ENCODE results near the gene MYO1D. TPM values are rescaled to one million over a fixed set of nuclear protein-coding genes. Genes with fewer than 3 reads are reported as not detected.

The MYO1D gene
- polyA plus RNA-seq, 1 donor: 66.8 TPM

- H3K9me3 ChIP-seq (ENCODE audit: control insufficient read depth, low read depth, low read length): no peaks in the 10 kb centered on the region
- H3K36me3 ChIP-seq (ENCODE audit: control insufficient read depth, insufficient read depth, low read length): peaks cover 8% of the 10 kb centered on the region
- H3K27ac ChIP-seq (ENCODE audit: low read length): no peak overlapping the region
- H3K27me3 ChIP-seq (ENCODE audit: control insufficient read depth, insufficient read depth, low read length): no peaks in the 10 kb centered on the region
- no CpG with 5 or more reads among the region's 4 CpGs for WGBS (ENCODE audit: insufficient coverage, low lambda C conversion rate)
- H3K4me1 ChIP-seq (ENCODE audit: control insufficient read depth, insufficient read depth, low read length): no peaks in the 10 kb centered on the region
- H3K4me3 ChIP-seq (ENCODE audit: low read length): no peak overlapping the region
- no peak for DNase-seq
These were observed 309.4 kb downstream of the MYO1D start for GRCh38 chr17:32567511-32567910.

- no peaks in the 10 kb centered on the region for H3K9me3 ChIP-seq (ENCODE audit: control insufficient read depth, low read depth, low read length)
- H3K27ac ChIP-seq (ENCODE audit: low read length): no peak overlapping the region
- H3K27me3 ChIP-seq (ENCODE audit: control insufficient read depth, insufficient read depth, low read length): no peaks in the 10 kb centered on the region
- no peak overlapping the region for H3K4me3 ChIP-seq (ENCODE audit: low read length)
- no peak for DNase-seq
- no CpG with 5 or more reads among the region's 4 CpGs for WGBS (ENCODE audit: insufficient coverage, low lambda C conversion rate)
- peaks cover 8% of the 10 kb centered on the region for H3K36me3 ChIP-seq (ENCODE audit: control insufficient read depth, insufficient read depth, low read length)
- H3K4me1 ChIP-seq (ENCODE audit: control insufficient read depth, insufficient read depth, low read length): no peaks in the 10 kb centered on the region
These were observed 309.8 kb downstream of the MYO1D start for GRCh38 chr17:32567086-32567485.

- no peaks in the 10 kb centered on the region for H3K4me1 ChIP-seq (ENCODE audit: control insufficient read depth, insufficient read depth, low read length)
- DNase-seq: no peak
- no peak overlapping the region for H3K4me3 ChIP-seq (ENCODE audit: low read length)
- peaks cover 8% of the 10 kb centered on the region for H3K36me3 ChIP-seq (ENCODE audit: control insufficient read depth, insufficient read depth, low read length)
- 100% methylated on average over 1 of the region's 5 CpGs for WGBS (ENCODE audit: insufficient coverage, low lambda C conversion rate)
- no peak overlapping the region for H3K27ac ChIP-seq (ENCODE audit: low read length)
- no peaks in the 10 kb centered on the region for H3K27me3 ChIP-seq (ENCODE audit: control insufficient read depth, insufficient read depth, low read length)
- no peaks in the 10 kb centered on the region for H3K9me3 ChIP-seq (ENCODE audit: control insufficient read depth, low read depth, low read length)
These were observed 310.6 kb downstream of the MYO1D start for GRCh38 chr17:32566303-32566702.

GRCh38 chr17:32565401-32565800, 311.5 kb downstream of the MYO1D start:
- no peaks in the 10 kb centered on the region for H3K27me3 ChIP-seq (ENCODE audit: control insufficient read depth, insufficient read depth, low read length)
- H3K9me3 ChIP-seq (ENCODE audit: control insufficient read depth, low read depth, low read length): no peaks in the 10 kb centered on the region
- H3K4me3 ChIP-seq (ENCODE audit: low read length): no peak overlapping the region
- H3K4me1 ChIP-seq (ENCODE audit: control insufficient read depth, insufficient read depth, low read length): no peaks in the 10 kb centered on the region
- DNase-seq: no peak
- H3K36me3 ChIP-seq (ENCODE audit: control insufficient read depth, insufficient read depth, low read length): peaks cover 8% of the 10 kb centered on the region
- no peak overlapping the region for H3K27ac ChIP-seq (ENCODE audit: low read length)
- WGBS (ENCODE audit: insufficient coverage, low lambda C conversion rate): no CpG with 5 or more reads among the region's 3 CpGs

GRCh38 chr17:32564325-32564724, 312.6 kb downstream of the MYO1D start:
- H3K36me3 ChIP-seq (ENCODE audit: control insufficient read depth, insufficient read depth, low read length): peaks cover 8% of the 10 kb centered on the region
- no CpG with 5 or more reads among the region's 3 CpGs for WGBS (ENCODE audit: insufficient coverage, low lambda C conversion rate)
- DNase-seq: no peak
- H3K27ac ChIP-seq (ENCODE audit: low read length): no peak overlapping the region
- no peak overlapping the region for H3K4me3 ChIP-seq (ENCODE audit: low read length)
- H3K9me3 ChIP-seq (ENCODE audit: control insufficient read depth, low read depth, low read length): no peaks in the 10 kb centered on the region
- no peaks in the 10 kb centered on the region for H3K4me1 ChIP-seq (ENCODE audit: control insufficient read depth, insufficient read depth, low read length)
- no peaks in the 10 kb centered on the region for H3K27me3 ChIP-seq (ENCODE audit: control insufficient read depth, insufficient read depth, low read length)

GRCh38 chr17:32563583-32563982, 313.3 kb downstream of the MYO1D start:
- Histone ChIP-seq H3K9me3 (ENCODE audit: control insufficient read depth, low read depth, low read length) (no peaks in the 10 kb centered on the region), H3K4me3 (ENCODE audit: low read length) (no peak overlapping the region), H3K27ac (ENCODE audit: low read length) (no peak overlapping the region), H3K36me3 (ENCODE audit: control insufficient read depth, insufficient read depth, low read length) (peaks cover 8% of the 10 kb centered on the region), H3K4me1 (ENCODE audit: control insufficient read depth, insufficient read depth, low read length) (no peaks in the 10 kb centered on the region), H3K27me3 (ENCODE audit: control insufficient read depth, insufficient read depth, low read length) (no peaks in the 10 kb centered on the region)
- WGBS (ENCODE audit: insufficient coverage, low lambda C conversion rate): 72% methylated on average over 2 of the region's 6 CpGs
- no peak for DNase-seq

- Histone ChIP-seq H3K27ac (ENCODE audit: low read length) (no peak overlapping the region), H3K36me3 (ENCODE audit: control insufficient read depth, insufficient read depth, low read length) (no peaks in the 10 kb centered on the region), H3K27me3 (ENCODE audit: control insufficient read depth, insufficient read depth, low read length) (no peaks in the 10 kb centered on the region), H3K9me3 (ENCODE audit: control insufficient read depth, low read depth, low read length) (no peaks in the 10 kb centered on the region), H3K4me3 (ENCODE audit: low read length) (no peak overlapping the region), H3K4me1 (ENCODE audit: control insufficient read depth, insufficient read depth, low read length) (no peaks in the 10 kb centered on the region)
- 100% methylated on average over 2 of the region's 4 CpGs for WGBS (ENCODE audit: insufficient coverage, low lambda C conversion rate)
- DNase-seq: no peak
These were observed 317.8 kb downstream of the MYO1D start for GRCh38 chr17:32558997-32559650.

GRCh38 chr17:32558326-32558955, 318.5 kb downstream of the MYO1D start:
- Histone ChIP-seq H3K9me3 (ENCODE audit: control insufficient read depth, low read depth, low read length) (no peaks in the 10 kb centered on the region), H3K36me3 (ENCODE audit: control insufficient read depth, insufficient read depth, low read length) (no peaks in the 10 kb centered on the region), H3K27ac (ENCODE audit: low read length) (no peak overlapping the region), H3K27me3 (ENCODE audit: control insufficient read depth, insufficient read depth, low read length) (no peaks in the 10 kb centered on the region), H3K4me1 (ENCODE audit: control insufficient read depth, insufficient read depth, low read length) (no peaks in the 10 kb centered on the region), H3K4me3 (ENCODE audit: low read length) (no peak overlapping the region)
- WGBS (ENCODE audit: insufficient coverage, low lambda C conversion rate): 81% methylated on average over 3 of the region's 6 CpGs
- DNase-seq: no peak

- H3K27ac ChIP-seq (ENCODE audit: low read length): no peak overlapping the region
- no peaks in the 10 kb centered on the region for H3K9me3 ChIP-seq (ENCODE audit: control insufficient read depth, low read depth, low read length)
- 80% methylated on average over 1 of the region's 12 CpGs for WGBS (ENCODE audit: insufficient coverage, low lambda C conversion rate)
- no peaks in the 10 kb centered on the region for H3K36me3 ChIP-seq (ENCODE audit: control insufficient read depth, insufficient read depth, low read length)
- H3K4me3 ChIP-seq (ENCODE audit: low read length): no peak overlapping the region
- H3K4me1 ChIP-seq (ENCODE audit: control insufficient read depth, insufficient read depth, low read length): no peaks in the 10 kb centered on the region
- H3K27me3 ChIP-seq (ENCODE audit: control insufficient read depth, insufficient read depth, low read length): no peaks in the 10 kb centered on the region
- DNase-seq: no peak
These were observed 321.2 kb downstream of the MYO1D start for GRCh38 chr17:32555611-32556310.

GRCh38 chr17:32553168-32553567, 323.8 kb downstream of the MYO1D start:
- no peaks in the 10 kb centered on the region for H3K36me3 ChIP-seq (ENCODE audit: control insufficient read depth, insufficient read depth, low read length)
- H3K4me1 ChIP-seq (ENCODE audit: control insufficient read depth, insufficient read depth, low read length): no peaks in the 10 kb centered on the region
- H3K9me3 ChIP-seq (ENCODE audit: control insufficient read depth, low read depth, low read length): no peaks in the 10 kb centered on the region
- DNase-seq: no peak
- H3K27me3 ChIP-seq (ENCODE audit: control insufficient read depth, insufficient read depth, low read length): no peaks in the 10 kb centered on the region
- WGBS (ENCODE audit: insufficient coverage, low lambda C conversion rate): 80% methylated on average over 1 of the region's 3 CpGs
- no peak overlapping the region for H3K4me3 ChIP-seq (ENCODE audit: low read length)
- H3K27ac ChIP-seq (ENCODE audit: low read length): no peak overlapping the region

Data from large intestine (tissue), 3 donors.